22Rv1 (cell line): Measurements from ENCODE around the gene ELOVL6.

Experiments used
- H3K27ac ChIP-seq: fragments of 450-650 bp; 2 replicates; pipeline ENCODE4 v1.5.1; 2017
- ZFX ChIP-seq: fragments of 450-650 bp; IDR thresholded peaks from 2 replicates; pipeline ENCODE4 v1.6.1; 2017; ENCODE audit warnings: antibody characterized with exemption, borderline replicate concordance
- TF ChIP-seq, protein P1 (sequence below): fragments of 450-650 bp; IDR thresholded peaks from 2 replicates; pipeline ENCODE4 v1.5.1; 2017; ENCODE audit warnings: mild to moderate bottlenecking

Gene ELOVL6

DNA sequence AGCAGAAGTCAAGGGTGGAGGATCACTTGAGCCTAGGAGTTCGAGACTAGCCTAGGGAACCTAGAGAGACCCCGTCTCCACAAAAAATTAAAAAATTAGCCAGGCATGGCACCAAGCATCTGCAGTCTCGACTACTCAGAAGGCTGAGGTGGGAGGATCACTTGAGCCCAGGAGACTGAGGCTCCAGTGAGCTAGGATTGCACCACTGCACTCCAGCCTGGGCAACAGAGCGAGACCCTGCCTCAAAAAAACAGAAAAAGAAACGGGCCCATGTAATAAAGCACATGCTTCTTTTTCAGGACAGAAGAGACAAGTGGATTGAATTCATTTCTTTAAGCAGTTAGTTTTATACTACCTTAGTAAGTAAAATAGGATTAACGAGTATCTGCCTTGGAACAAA is 42.0 kb downstream of the ELOVL6 start:
- no peak overlapping the region for H3K27ac ChIP-seq
- TF ChIP-seq, protein P1, sequence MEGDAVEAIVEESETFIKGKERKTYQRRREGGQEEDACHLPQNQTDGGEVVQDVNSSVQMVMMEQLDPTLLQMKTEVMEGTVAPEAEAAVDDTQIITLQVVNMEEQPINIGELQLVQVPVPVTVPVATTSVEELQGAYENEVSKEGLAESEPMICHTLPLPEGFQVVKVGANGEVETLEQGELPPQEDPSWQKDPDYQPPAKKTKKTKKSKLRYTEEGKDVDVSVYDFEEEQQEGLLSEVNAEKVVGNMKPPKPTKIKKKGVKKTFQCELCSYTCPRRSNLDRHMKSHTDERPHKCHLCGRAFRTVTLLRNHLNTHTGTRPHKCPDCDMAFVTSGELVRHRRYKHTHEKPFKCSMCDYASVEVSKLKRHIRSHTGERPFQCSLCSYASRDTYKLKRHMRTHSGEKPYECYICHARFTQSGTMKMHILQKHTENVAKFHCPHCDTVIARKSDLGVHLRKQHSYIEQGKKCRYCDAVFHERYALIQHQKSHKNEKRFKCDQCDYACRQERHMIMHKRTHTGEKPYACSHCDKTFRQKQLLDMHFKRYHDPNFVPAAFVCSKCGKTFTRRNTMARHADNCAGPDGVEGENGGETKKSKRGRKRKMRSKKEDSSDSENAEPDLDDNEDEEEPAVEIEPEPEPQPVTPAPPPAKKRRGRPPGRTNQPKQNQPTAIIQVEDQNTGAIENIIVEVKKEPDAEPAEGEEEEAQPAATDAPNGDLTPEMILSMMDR, result no peak
- no peak for TF ChIP-seq ZFX

DNA sequence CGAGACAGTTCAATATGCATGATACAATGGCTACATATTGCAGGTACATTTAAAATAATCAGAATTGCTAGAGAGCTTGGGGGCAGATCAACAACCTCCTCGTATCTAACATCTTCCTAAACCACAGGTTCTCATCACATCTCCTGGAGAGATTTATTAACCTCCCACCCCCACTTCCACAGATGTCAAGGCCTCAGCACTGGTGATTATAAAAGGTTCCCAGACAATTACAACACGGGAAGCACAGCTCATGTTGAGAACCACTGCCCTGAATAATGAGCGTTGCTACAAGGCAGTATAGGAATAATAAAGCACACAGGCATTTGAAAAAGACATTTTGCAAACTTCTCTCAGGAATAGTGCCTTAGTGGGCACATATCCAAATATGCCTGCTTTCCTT is 42.8 kb downstream of the ELOVL6 start:
- no peak for TF ChIP-seq ZFX
- TF ChIP-seq, protein P1, result no peak
- H3K27ac ChIP-seq, result no peak overlapping the region

DNA sequence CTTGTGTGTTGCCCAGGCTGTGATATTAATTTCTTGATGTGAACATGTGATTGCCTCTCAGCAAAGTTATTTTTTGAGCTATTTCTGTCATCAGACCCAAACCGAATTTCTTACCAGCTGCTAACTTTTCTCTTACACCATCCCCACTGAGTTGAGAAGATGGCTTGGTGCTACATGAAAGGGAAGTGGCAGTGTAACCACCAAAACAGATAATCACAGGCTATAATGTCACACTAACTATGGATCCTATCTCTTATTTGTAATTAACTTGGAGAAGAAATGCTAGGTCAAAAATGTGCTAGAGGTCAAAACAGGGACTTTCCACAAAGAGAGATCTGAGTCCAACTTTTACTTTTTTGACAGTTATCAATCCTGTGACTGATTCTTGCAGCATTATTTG is 43.8 kb downstream of the ELOVL6 start:
- no peak for TF ChIP-seq ZFX
- TF ChIP-seq, protein P1, result no peak
- H3K27ac ChIP-seq, result no peak overlapping the region

GRCh38 chr4:110152386-110152785 is 46.0 kb downstream of the ELOVL6 start:
- TF ChIP-seq ZFX, result no peak
- TF ChIP-seq, protein P1, result no peak
- H3K27ac ChIP-seq, result no peak overlapping the region

GRCh38 chr4:110149089-110149488 is 49.3 kb downstream of the ELOVL6 start:
- H3K27ac ChIP-seq, result no peak overlapping the region
- TF ChIP-seq, protein P1, result no peak
- TF ChIP-seq ZFX, result no peak

GRCh38 chr4:110142461-110142860 is 56.0 kb downstream of the ELOVL6 start:
- TF ChIP-seq, protein P1, result no peak
- TF ChIP-seq ZFX, result no peak
- no peak overlapping the region for H3K27ac ChIP-seq

- H3K27ac ChIP-seq, result no peak overlapping the region
- TF ChIP-seq, protein P1, result no peak
- TF ChIP-seq ZFX, result no peak
Observed at GRCh38 chr4:110139815-110140214, 58.6 kb downstream of the ELOVL6 start.
